ENCODE data around the gene TMEM255B.

GRCh38 chr13:113754691-113755090, 4.3 kb upstream of the TMEM255B start:
- TF ChIP-seq, protein P1, sequence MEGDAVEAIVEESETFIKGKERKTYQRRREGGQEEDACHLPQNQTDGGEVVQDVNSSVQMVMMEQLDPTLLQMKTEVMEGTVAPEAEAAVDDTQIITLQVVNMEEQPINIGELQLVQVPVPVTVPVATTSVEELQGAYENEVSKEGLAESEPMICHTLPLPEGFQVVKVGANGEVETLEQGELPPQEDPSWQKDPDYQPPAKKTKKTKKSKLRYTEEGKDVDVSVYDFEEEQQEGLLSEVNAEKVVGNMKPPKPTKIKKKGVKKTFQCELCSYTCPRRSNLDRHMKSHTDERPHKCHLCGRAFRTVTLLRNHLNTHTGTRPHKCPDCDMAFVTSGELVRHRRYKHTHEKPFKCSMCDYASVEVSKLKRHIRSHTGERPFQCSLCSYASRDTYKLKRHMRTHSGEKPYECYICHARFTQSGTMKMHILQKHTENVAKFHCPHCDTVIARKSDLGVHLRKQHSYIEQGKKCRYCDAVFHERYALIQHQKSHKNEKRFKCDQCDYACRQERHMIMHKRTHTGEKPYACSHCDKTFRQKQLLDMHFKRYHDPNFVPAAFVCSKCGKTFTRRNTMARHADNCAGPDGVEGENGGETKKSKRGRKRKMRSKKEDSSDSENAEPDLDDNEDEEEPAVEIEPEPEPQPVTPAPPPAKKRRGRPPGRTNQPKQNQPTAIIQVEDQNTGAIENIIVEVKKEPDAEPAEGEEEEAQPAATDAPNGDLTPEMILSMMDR (IDR thresholded peaks at IDR 0.05): no peak
- TF ChIP-seq TEAD1 (CRISPR knock-in tag; IDR thresholded peaks at IDR 0.05): no peak
- TF ChIP-seq, protein P2, sequence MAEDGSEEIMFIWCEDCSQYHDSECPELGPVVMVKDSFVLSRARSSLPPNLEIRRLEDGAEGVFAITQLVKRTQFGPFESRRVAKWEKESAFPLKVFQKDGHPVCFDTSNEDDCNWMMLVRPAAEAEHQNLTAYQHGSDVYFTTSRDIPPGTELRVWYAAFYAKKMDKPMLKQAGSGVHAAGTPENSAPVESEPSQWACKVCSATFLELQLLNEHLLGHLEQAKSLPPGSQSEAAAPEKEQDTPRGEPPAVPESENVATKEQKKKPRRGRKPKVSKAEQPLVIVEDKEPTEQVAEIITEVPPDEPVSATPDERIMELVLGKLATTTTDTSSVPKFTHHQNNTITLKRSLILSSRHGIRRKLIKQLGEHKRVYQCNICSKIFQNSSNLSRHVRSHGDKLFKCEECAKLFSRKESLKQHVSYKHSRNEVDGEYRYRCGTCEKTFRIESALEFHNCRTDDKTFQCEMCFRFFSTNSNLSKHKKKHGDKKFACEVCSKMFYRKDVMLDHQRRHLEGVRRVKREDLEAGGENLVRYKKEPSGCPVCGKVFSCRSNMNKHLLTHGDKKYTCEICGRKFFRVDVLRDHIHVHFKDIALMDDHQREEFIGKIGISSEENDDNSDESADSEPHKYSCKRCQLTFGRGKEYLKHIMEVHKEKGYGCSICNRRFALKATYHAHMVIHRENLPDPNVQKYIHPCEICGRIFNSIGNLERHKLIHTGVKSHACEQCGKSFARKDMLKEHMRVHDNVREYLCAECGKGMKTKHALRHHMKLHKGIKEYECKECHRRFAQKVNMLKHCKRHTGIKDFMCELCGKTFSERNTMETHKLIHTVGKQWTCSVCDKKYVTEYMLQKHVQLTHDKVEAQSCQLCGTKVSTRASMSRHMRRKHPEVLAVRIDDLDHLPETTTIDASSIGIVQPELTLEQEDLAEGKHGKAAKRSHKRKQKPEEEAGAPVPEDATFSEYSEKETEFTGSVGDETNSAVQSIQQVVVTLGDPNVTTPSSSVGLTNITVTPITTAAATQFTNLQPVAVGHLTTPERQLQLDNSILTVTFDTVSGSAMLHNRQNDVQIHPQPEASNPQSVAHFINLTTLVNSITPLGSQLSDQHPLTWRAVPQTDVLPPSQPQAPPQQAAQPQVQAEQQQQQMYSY (CRISPR knock-in tag; IDR thresholded peaks at IDR 0.05): no peak
- TF ChIP-seq NR2C2 (CRISPR knock-in tag; IDR thresholded peaks at IDR 0.05): no peak
- TF ChIP-seq E2F4 (CRISPR knock-in tag; IDR thresholded peaks at IDR 0.05; ENCODE audit: borderline replicate concordance, low read depth): no peak
- TF ChIP-seq OVOL2 (CRISPR knock-in tag; IDR thresholded peaks at IDR 0.05; ENCODE audit: borderline replicate concordance): no peak
- no peak for TF ChIP-seq CREB1 (CRISPR knock-in tag; IDR thresholded peaks at IDR 0.05)
- no peak for TF ChIP-seq MLX (CRISPR knock-in tag; IDR thresholded peaks at IDR 0.05)
